ENCODE data around the gene TDRD9.

GRCh38 chr14:104066719-104067295 lies 138.6 kb downstream of the TDRD9 start:
- TF ChIP-seq CTCF (conservative IDR thresholded peaks at IDR 0.05; ENCODE audit: low read depth in 2 of 2) = no peak
- no peak for TF ChIP-seq EZH2phosphoT487 (IDR thresholded peaks at IDR 0.05; ENCODE audit: unreplicated experiment)
- TF ChIP-seq ETS1 (IDR thresholded peaks at IDR 0.05) = no peak
- TF ChIP-seq REST (IDR thresholded peaks at IDR 0.05; ENCODE audit: unreplicated experiment) = no peak
- no peak for TF ChIP-seq POLR2AphosphoS5 (IDR thresholded peaks at IDR 0.05; ENCODE audit: low read depth)
- no peak for TF ChIP-seq EZH2 (IDR thresholded peaks at IDR 0.05; ENCODE audit: low read depth, unreplicated experiment)
- TF ChIP-seq ZNF331 (CRISPR knock-in tag; IDR thresholded peaks at IDR 0.05; ENCODE audit: low read depth) = no peak
- no peak for TF ChIP-seq CREB1 (CRISPR knock-in tag; IDR thresholded peaks at IDR 0.05; ENCODE audit: low read depth)

Measured in GM23338 (cell line).